Superior temporal gyrus (tissue), 1 donor: ENCODE results near the gene MARK2.
A peak's percentile ranks its signal among the peaks of the same experiment; 100 is the strongest.
"Not testable (repeated sequence)": the region's sequence is repeated elsewhere in the genome, so short reads cannot be mapped to it uniquely, and the experiment has no call there.

Experiments used
- DNase-seq: peaks from one replicate; pipeline ENCODE4 v3.0.0-alpha.2; 2016; ENCODE audit errors: extremely low spot score

The MARK2 gene

GRCh38 chr11:63853476-63853875, 14.6 kb downstream of the MARK2 start:
- DNase-seq: no peak

- no peak for DNase-seq
These were observed 15.8 kb downstream of the MARK2 start for GRCh38 chr11:63854696-63855095.

GRCh38 chr11:63855975-63856374, 17.1 kb downstream of the MARK2 start:
- peak; percentile 19 for DNase-seq

GRCh38 chr11:63858628-63859550, 20.0 kb downstream of the MARK2 start:
- no peak for DNase-seq

- peak; percentile 26 for DNase-seq
These were observed 24.0 kb downstream of the MARK2 start for GRCh38 chr11:63862923-63863322.

GRCh38 chr11:63863620-63864019, 24.7 kb downstream of the MARK2 start:
- not testable (repeated sequence) for DNase-seq

- DNase-seq: no peak
These were observed 27.3 kb downstream of the MARK2 start for GRCh38 chr11:63866211-63866610.

- no peak for DNase-seq
These were observed 28.6 kb downstream of the MARK2 start for GRCh38 chr11:63867511-63867910.

- no peak for DNase-seq
These were observed 29.6 kb downstream of the MARK2 start for GRCh38 chr11:63868399-63869064.

- no peak for DNase-seq
These were observed 30.3 kb downstream of the MARK2 start for GRCh38 chr11:63869171-63869591.

- DNase-seq: no peak
These were observed 30.8 kb downstream of the MARK2 start for GRCh38 chr11:63869683-63870082.

GRCh38 chr11:63870351-63871140, 31.6 kb downstream of the MARK2 start:
- no peak for DNase-seq

- DNase-seq: peak; percentile 89
These were observed 33.3 kb downstream of the MARK2 start for GRCh38 chr11:63871962-63872799.

GRCh38 chr11:63872800-63873197, 33.9 kb downstream of the MARK2 start:
- DNase-seq: no peak

GRCh38 chr11:63873311-63873710, 34.4 kb downstream of the MARK2 start:
- DNase-seq: no peak

GRCh38 chr11:63874511-63874910, 35.6 kb downstream of the MARK2 start:
- no peak for DNase-seq

- no peak for DNase-seq
These were observed 36.7 kb downstream of the MARK2 start for GRCh38 chr11:63875506-63876065.

GRCh38 chr11:63876616-63877015, 37.7 kb downstream of the MARK2 start:
- no peak for DNase-seq

- DNase-seq: no peak
These were observed 38.8 kb downstream of the MARK2 start for GRCh38 chr11:63877658-63878241.

- DNase-seq: peak; percentile 65
These were observed 40.9 kb downstream of the MARK2 start for GRCh38 chr11:63879598-63880402.
